ENCODE measurements around the gene PRPF38A.
A peak's percentile ranks its signal among the peaks of the same experiment; 100 is the strongest.
"Not testable (repeated sequence)": the region's sequence is repeated elsewhere in the genome, so short reads cannot be mapped to it uniquely, and the experiment has no call there.

Gene PRPF38A, protein sequence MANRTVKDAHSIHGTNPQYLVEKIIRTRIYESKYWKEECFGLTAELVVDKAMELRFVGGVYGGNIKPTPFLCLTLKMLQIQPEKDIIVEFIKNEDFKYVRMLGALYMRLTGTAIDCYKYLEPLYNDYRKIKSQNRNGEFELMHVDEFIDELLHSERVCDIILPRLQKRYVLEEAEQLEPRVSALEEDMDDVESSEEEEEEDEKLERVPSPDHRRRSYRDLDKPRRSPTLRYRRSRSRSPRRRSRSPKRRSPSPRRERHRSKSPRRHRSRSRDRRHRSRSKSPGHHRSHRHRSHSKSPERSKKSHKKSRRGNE

DNA sequence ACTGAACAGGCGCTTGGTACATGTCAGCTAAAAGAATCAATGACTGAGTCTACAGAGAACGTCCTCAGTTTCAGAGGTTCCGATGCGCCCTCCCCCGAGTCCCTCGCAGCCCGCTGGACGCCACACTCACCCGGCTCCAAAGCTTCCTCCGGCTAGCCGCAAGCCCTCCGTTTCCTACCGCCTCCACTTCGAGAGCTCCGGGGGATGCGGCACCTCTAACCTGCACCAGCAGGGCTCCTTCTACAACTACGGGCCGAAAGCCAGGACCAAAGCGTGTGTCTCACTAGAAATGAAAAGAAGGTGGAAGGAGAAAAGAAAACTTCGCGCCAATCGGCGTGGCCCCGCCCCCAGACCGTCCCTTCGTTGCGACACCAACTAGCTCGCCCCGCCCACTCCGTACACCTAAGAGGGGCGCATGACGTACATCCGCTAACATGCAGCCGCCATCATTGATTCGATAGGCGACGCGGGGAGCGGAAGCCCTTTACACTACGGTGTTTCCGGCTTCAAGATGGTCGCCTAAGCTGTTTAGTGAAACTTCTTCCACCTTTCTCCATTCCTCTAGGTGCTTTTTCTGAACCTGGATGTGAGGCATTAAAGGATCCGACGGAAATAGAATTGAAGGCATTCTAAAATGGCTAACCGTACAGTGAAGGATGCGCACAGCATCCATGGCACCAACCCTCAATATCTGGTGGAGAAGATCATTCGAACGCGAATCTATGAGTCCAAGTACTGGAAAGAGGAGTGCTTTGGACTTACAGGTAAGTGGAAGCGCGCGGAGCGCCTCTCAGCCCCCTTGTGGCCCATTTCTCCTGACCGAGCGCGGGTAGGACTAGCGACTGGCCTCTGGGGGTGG is at the start of gene PRPF38A, which contains the start of gene ORC1:
Gene PRPF38A, plus strand, starts transcription at position 487 of the 859 bp plus-strand sequence. Its CDS starts 148 bp downstream, at position 635.
Gene ORC1, minus strand, starts transcription at position 308 of the 859 bp plus-strand sequence. CDS start 2,200 bp downstream, outside the sequence.
- DNase-seq (ENCODE audit: low read depth in 2 of 2) = peak; percentile 93 to 95

DNA sequence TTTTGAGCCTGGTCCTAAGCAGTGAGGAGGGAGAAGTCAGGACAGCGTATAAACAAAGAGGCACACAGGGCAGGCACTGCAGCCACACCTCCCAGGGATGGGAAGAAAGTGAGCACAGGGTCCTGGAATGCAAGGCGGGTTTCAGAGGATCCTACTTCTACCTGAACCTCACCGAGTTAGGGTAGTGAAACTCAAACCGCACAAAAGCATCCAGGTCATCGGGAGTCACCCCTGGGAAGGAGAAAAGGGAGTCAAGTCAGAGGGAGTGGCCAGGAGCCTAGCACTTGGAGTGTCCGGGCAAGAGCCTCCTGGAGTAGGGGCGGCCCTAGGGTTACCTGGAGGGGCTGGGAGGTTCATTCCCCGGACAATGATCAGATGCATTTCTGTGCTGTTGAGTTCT is 49.0 kb upstream of the PRPF38A start:
- no peak for DNase-seq (ENCODE audit: low read depth in 2 of 2)

DNA sequence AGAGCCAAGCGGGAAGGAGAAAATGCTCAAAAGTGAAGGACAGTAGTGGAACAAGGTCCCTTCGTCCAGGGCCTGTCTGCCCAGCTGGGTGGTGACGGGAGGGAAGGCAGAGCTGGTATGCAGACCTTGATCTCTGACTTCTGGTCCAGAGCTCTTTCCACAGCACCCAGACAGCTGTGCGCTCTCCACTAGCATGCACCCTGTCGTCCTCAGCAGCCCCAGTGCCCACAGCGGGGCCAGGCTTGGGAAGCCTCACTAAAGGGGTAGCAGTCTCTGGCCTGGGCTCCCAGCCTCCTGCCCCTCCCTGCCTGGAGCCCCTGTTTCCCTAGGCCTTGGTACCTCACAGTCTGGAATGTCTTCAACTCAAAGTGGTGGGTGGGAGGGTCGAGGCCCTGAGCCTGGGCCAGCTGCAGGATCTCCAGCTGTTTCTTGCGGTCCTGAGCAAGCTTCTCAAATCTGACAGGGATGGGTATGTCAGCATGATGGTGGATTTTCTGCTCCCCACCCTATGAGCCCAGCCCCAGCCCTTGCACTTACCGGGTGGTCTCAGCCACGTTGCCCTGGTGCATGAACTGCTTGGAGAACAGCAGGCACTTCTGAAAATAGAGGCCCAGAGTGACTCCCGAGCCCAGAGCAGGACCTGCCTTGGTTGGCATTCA is 48.4 kb upstream of the PRPF38A start:
- DNase-seq (ENCODE audit: low read depth in 2 of 2) = no peak

DNA sequence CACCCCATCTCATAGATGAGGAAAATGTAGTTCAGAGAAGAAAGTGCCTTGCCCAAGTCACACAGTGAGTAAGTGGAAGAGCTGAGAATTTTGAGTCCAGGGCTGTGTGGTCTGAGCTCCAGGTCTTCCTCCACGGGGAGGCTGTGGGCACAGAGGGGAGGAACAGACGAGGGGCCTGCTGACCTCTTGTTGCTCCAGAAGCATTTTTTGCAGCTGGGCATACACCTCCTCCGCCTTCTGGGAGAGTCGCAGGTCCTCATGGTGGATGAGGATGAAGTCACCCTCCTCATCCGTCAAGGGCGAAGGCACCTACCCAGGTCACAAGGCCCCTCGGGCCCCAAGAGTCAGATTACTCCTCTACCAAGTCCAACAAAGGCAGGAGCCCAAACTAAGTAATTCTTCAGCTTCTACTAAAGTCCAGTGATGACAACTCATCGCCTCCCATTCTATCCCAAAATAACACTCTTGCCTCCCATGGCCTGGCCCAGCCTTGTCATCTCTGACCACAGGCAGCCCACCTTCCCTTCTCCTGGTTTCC is 47.5 kb upstream of the PRPF38A start:
- no peak for DNase-seq (ENCODE audit: low read depth in 2 of 2)

DNA sequence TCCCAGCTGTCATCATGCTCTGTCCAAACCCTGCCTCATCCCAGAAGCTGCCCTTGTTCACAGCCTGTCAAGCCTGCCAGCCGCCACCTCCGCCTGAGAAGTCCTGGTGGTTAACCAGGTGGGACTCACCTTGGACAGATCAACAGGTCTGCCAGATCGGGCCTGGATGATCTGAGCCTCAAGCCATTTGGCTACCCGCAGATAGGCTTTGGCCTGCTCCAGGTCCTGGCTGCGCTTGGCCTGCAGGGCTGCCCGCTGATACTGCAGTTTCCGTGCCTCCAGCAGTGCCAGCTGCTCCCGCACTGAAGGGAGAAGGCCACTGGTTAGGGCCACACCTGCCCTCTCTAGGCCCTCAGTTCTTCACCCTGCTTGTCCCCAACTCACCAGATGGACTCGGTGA is 47.0 kb upstream of the PRPF38A start:
- DNase-seq (ENCODE audit: low read depth in 2 of 2) = no peak

DNA sequence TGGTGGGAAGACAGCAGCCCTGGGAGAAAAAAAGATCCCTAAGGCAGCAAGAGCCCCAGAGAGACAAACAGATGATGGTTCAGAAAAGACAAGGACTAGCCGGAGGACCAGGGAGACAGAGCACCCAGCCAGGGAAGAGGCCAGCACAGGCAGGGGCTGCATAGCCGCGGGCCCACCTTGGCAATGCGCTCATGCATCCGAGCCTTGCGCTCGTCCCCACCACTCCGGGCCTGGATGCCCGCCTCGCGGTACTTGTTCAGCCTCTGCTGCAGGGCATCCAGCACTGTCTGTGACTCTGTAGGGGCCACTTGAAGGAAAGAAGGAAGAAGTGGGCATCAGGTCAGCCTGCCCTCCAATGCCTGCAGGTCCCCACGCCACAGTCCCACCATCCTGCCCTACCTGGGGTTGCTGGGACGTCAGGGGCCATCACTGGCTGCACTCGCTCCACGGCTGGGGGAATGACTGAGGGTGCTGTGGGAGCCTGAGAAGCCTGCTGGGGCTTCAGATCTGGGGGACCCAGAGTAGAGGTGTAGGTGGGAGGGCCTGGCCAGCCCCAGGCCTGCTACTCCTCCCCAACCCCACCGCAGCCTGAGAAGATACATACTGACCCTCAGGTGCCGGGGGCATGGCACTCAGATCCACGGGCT is 45.4 kb upstream of the PRPF38A start:
- DNase-seq (ENCODE audit: low read depth in 2 of 2) = no peak

DNA sequence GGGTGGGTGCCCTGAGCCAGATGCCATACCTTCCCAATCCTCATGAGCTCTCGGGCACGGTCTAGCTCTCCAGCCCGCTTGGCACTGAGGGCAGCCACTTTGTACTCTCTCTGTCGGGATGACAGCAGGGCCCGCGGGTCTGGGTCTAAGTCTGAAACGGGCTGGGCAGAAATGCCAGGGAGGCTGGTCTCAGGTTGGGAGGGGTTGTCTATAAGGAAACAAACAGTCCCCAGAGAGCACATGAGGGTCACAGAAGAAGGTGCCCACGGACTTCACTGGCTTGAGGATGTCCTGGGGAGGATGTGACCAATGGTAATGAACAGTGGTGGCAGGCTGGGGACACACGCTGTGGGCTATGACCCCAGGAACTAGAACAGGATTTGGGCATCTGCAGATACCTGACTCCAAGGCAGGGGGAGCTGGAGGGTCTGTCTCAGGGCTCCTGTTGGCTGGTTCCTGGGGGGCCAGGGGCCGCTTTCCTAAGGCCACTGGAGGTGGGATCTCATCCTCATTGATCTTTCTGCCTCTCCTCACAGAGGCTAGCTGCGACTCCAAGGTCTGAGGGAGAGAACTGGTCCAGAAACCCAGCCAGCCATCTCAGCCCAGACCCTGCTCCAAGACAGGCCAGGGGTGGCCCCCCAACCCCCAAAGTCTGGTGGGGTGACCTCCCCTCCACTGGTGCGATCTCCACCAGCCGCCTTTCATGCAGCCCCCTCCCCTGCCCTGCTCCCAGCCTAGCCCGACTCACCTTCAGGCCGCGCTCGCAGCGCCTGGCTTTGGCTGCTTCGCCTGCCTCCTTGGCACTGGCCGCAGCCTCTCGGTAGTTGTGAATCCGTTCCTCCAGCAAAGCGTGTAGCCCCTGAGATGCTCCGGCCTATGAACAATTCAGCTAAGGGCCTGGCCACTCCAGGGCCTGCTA is 44.5 kb upstream of the PRPF38A start:
- no peak for DNase-seq (ENCODE audit: low read depth in 2 of 2)

DNA sequence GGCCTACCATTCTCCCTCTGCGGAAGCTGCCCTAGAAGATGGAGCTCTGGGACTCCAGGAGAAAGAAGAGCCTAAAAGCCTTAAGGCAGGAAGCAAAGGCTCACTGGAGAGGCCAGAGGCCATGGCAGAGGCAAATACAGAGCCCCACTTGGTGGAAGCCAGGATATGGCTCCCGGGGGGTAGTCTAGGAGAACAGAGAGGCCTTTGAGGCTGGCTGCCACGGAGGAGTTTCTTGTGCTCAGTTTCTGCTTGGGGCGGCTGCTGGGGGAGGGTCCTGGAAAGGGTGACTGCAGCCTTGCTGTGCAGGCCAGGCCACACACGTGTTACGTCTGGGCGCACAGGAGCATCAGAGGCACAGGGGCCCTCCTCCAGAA is 43.8 kb upstream of the PRPF38A start:
- DNase-seq (ENCODE audit: low read depth in 2 of 2) = no peak

DNA sequence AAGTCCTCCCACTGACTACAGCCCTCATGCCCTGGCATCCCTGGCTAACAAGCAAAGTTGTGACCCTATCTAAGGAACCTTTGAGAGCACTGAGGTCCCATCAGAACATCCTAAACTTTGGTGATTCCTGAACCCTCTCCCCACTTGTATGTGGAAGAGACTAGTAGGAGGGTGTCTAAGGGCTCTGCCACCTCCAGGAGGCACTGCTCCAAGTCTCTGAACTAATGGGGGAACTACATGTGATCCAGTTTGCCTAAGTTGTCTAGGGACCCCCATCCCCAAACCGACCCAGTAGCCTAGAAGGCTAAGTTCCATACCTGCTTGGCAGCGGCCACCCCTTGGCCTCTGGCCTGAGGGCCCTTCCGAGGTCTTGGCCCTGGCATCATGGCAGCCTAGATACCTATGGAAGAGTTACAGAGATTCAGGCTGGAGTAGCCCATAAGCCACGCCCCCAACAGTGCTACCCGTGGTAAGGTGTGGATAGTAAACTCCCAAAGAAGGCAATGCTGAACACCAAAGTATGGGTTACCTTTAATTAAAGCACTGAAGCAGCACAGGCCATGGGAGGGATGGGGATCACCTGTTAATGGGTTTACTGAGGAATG is 40.1 kb upstream of the PRPF38A start:
- no peak for DNase-seq (ENCODE audit: low read depth in 2 of 2)

DNA sequence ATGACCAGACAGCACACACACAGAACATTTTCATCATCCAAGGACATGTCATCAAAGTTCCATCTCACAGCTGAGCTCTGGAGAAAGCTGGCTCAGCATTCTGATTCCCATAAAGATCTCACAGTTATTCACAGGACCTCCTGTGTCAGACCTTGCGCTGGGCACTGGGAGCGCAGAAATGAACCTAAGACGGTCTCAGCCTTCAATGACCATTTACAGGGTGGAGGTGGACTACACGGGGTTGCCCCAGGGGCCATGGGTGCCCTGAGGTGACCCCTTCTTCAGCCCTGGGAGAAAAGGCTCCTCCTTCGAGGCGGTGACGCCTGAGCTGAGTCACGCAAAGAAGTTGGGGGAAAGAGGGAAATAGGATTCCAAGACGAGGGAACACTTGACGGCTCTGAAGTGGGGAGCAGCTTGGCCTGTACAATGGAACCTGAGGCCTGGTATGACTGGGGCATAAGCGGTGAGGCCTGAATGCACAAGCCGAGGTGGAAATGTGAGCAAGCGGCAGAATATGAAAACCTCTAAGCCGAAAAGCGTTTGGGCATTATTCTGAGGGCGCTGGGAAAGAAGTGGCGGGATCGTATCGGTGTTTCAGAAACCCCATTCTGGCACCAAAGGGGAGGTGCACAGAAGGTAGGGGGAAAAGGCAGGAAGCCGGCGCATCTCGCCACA is 39.2 kb upstream of the PRPF38A start:
- peak in 1 of 2 donors; percentile 7 for DNase-seq (ENCODE audit: low read depth in 2 of 2)

DNA sequence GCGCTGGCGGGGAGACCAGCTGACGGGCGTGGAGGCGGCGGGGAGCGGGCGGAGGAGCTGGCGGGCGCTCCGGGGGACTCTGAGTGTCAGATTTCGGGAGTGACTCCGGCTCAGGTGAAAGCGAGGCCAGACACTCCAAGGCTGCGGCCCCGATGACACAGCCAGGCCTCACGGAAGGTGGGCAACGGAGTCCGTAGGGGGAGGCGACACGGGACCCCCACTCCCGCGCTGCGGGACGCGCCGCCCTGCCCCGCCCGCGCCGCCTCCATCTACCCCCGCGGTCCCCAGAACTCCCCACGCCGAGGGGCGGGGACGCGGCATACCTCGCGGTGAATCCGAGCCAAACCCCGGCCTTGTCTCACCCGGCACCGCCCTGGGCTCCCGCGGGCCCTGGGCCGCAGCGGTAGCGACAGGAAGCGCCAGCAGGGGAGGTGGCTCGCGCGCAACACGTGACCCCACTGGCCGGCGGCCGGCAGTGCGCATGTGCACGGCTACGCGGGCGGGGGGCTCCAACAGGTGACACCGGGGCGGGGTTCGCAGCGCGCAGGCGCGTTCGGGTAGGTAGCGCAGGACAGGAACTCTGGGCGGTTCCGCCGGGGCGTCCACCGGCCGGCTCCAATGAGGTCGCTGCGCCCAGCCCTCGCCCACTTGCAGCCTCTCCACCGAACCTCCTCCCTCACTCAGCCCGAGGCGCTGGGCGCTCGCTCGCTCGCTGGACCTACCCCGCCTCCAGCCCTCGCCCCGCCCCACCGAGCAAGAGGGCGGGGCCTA is 38.5 kb upstream of the PRPF38A start, which contains the start of gene CC2D1B:
Gene CC2D1B, minus strand, starts transcription at position 460 of the 771 bp plus-strand sequence. CDS start 1,585 bp downstream, outside the sequence.
- DNase-seq (ENCODE audit: low read depth in 2 of 2) = peak; percentile 96 to 99

DNA sequence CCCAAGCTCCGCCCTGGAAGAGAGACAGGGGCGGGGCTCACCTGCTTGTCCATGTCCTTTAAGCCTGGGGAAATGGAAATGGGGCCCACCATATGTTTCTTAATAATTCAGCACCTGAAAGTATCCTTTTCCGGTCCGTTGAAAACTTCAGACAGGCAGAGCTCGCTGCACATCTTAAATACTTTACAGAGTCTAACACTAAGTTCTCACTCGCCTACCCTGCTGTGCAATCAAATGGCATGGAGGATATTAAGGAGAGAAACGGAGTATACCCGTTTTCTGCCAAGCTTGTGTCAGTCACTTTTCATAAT is 37.9 kb upstream of the PRPF38A start:
- DNase-seq (ENCODE audit: low read depth in 2 of 2) = no peak

DNA sequence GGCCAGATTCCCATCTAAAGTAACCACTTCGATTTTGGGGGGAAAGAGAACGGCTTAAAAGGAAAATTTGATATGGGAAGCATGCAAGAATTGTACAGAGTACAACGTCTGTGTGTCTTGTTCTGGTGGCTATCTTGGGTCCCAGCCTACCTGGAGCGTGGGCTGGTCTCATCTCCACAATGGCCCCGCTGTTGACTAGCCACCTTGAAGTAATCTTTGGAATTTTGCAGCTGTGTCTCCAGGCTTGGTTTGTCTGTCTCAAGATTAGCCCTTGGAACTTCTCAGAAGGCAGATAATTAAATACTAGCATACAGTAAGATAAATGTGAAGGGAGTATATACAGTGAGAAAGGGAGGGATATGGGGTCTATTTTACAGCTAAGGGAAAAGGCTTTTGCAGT is 37.1 kb upstream of the PRPF38A start:
- no peak for DNase-seq (ENCODE audit: low read depth in 2 of 2)

DNA sequence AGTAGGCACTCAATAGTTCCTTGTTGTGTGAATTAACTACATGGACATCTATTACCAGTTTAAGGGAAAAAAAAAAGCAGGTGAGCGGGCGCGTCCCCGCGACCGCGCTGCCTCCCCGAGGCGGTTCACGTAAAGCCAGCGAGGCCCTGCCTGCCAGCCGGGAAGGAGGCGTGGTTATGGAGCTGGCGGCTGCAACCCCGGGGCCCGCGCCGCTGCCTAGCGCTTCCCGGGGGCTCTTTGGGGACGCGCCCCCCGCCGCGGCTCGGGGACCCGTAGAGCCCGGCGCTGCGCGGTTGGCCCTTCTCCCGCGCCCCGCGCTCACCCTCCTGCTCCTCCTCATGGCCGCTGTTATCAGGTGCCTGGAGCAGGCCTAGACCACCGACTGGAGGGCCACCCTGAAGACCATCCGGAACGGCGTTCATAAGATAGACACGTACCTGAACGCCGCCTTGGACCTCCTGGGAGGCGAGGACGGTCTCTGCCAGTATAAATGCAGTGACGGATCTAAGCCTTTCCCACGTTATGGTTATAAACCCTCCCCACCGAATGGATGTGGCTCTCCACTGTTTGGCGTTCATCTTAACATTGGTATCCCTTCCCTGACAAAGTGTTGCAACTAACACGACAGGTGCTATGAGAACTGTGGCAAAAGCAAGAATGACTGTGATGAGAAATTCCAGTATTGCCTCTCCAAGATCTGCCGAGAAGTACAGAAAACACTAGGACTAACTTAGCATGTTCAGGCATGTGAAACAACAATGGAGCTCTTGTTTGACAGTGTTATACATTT is 35.8 kb upstream of the PRPF38A start:
- DNase-seq (ENCODE audit: low read depth in 2 of 2) = peak in 1 of 2 donors; percentile 42

DNA sequence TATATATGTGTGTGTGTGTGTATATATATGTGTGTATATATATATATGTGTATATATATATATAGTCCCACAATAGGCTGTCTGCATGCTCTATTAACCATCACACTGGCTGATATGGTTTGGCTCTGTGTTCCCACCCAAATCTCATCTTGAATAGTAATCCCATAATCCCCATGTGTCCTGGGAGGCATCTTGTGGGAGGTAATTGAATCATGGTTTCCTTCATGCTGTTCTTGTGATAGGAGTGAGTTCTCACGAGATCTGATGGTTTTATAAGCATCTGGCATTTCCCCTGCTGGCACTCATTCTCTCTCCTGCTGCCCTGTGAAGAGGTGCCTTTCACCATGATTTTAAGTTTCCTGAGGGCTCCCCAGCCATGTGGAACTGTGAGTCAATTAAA is 34.6 kb upstream of the PRPF38A start:
- DNase-seq (ENCODE audit: low read depth in 2 of 2) = not testable (repeated sequence)

DNA sequence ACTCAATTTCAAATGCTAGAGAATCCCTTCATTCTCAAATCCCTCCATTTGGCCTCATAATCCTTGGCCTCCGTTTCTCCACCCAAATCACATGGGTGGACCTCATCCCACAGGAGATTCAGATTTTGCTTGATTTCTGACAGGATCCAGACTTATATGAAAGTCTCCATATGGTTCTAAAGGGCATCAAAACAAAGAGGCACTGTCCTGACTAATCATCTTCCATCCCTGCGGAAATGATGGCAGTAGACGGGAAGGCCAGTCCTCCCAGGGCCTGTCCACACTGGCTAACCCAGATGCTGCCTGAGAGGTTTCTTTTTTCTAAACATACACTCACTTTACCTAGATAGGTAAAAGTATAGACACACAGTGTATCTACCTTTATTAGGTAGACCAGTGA is 19.0 kb upstream of the PRPF38A start:
- DNase-seq (ENCODE audit: low read depth in 2 of 2) = no peak

DNA sequence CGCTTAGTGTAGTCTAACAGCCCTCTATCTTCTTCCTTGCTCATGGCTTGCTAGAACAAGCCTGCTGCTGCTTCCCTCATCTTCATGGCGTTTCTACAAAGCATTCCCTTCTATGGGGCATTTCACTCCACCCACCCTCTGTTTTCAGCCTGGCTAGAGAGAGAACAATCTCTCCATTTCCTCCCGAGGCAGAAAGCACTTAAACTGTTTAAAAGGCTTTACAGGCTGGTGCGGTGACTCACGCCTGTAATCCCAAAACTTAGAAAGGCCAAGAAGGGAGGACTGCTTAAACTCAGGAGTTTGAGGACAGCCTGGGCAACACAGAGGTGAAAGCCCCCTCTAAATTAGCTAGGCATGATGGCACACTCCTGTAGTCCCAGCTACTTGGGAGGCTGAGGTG is 17.9 kb upstream of the PRPF38A start:
- no peak for DNase-seq (ENCODE audit: low read depth in 2 of 2)

DNA sequence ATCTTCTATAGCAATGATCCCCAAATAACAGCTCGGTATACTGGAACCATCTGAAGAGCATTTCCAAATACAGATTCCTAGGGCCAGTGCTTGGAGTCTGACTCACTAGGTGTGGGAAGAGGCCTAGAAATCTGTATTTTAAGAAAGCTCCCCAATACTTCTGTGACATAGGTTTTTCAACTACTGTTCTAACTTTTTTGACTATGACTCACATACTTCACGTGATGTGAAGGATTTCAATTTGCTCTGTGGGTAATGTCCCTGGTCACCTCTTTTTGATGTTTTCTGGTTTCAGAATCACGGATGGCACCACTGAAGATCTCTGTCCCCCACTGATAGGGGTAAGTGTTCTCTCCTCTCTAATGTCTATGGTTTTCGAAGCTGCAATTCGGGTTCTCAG is 11.2 kb upstream of the PRPF38A start:
- DNase-seq (ENCODE audit: low read depth in 2 of 2) = no peak

All from stimulated activated CD8-positive, alpha-beta memory T cell treated with anti-CD3 and anti-CD28 coated beads, Interleukin-7, amount 100 ng/mL, for 4 hours (primary cell).